ENCODE data around the gene PRR33. TPM values are rescaled to one million over a fixed set of nuclear protein-coding genes. Genes with fewer than 3 reads are reported as not detected.
"Not testable (repeated sequence)": the region's sequence is repeated elsewhere in the genome, so short reads cannot be mapped to it uniquely, and the experiment has no call there.

Gene PRR33
- polyA plus RNA-seq, 6 donors from 2014 or later = 0.08 to 0.44 (median 0.16) TPM; not detected in 2

GRCh38 chr11:1878137-1879031, 13.3 kb downstream of the PRR33 start:
- H3K27ac Mint-ChIP-seq = peak overlapping the region in 1 of 6 donors; percentile 77

GRCh38 chr11:1877211-1878136, 14.2 kb downstream of the PRR33 start:
- H3K9me3 Mint-ChIP-seq = no peaks in the 10 kb centered on the region
- peak overlapping the region in 5 of 6 donors; percentile 54 to 82 (median 70) for H3K27ac Mint-ChIP-seq
- ATAC-seq (ENCODE audit: low read depth in 2 of 2) (no peak), DNase-seq (no peak)
- no peaks in the 10 kb centered on the region for H3K36me3 Mint-ChIP-seq
- peaks cover 34 to 58% (median 47%) of the 10 kb centered on the region in 3 donors for H3K4me1 Mint-ChIP-seq
- no peaks in the 10 kb centered on the region for H3K27me3 Mint-ChIP-seq
- H3K4me3 Mint-ChIP-seq = peak overlapping the region in 2 of 8 donors; percentile 8 to 35

More at GRCh38 chr11:1878137-1879031, 13.3 kb downstream of the PRR33 start:
- no peak for ATAC-seq (ENCODE audit: low read depth in 2 of 2)
- Mint-ChIP-seq H3K27me3 (no peaks in the 10 kb centered on the region), H3K4me1 (peaks cover 31 to 55% (median 43%) of the 10 kb centered on the region in 3 donors), H3K36me3 (no peaks in the 10 kb centered on the region), H3K9me3 (no peaks in the 10 kb centered on the region), H3K4me3 (no peak overlapping the region)
- no peak for DNase-seq

DNA sequence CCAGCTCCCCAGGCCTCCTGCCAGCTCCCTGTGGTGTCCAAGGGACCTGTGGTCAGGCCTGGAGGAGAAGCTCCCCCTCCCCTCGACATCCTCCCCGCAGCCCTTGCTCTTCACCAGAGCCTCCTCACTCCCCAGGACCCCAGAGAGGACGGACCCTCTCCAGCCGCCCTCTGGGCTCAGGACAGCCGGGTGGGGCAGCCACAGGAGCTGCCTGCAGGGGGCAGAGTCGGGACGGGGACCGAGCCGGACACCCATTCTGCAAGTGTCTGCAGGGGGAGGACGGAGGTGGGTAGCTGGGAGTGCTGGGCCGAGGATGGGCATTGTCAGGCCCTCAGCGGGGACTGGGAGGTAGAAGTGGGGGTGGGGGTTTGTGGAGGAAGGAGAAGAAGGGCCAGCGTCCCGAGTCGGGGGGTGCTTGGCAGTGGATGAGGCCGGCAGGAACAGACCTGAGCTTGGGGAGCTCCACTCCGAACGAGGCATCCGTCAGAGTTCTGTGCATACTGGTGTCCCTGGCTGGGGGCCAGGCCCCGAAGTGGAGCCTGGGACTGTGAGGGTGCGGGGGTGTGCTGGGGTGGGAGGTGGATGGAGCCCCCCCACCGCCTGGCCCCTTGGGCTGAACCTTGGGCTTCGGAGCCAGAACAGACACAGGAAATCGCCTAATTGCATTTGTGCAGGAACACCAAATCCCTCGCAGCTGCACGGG, 15.2 kb downstream of the PRR33 start:
- ATAC-seq (ENCODE audit: low read depth in 2 of 2) (no peak), DNase-seq (no peak)
- H3K36me3 Mint-ChIP-seq = no peaks in the 10 kb centered on the region
- H3K9me3 Mint-ChIP-seq = no peaks in the 10 kb centered on the region
- peaks cover 38 to 61% (median 52%) of the 10 kb centered on the region in 3 donors for H3K4me1 Mint-ChIP-seq
- H3K27me3 Mint-ChIP-seq = no peaks in the 10 kb centered on the region
- H3K27ac Mint-ChIP-seq = peak overlapping the region in 2 of 6 donors; percentile 38 to 41
- no peak overlapping the region for H3K4me3 Mint-ChIP-seq

DNA sequence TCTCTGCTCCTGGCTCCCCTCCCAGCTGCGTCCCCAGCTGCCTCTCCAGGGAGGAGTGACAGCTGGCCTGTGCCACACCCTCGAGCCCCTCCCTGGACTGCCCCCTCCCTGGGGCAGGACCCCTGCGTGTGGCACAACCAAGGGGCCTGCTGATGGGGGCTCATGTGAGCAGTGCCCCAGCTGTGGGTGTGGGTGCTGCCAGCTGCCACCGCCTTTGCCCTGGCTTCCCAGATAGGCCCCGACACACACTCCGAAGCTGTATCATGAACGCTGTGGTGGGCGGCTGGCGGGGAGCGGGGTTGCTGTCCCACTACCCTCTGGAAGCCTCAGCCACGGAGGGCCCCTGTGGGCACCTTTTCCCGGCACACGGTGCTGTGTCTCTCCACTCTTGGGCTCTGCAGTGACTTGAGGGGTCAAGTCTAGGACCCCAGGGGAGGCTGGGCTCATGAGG, 15.8 kb downstream of the PRR33 start:
- not testable (repeated sequence) for H3K36me3 Mint-ChIP-seq; H3K27me3 Mint-ChIP-seq; DNase-seq; ATAC-seq (ENCODE audit: low read depth in 2 of 2); H3K9me3 Mint-ChIP-seq; H3K4me3 Mint-ChIP-seq
- Mint-ChIP-seq H3K4me1 (peaks cover 40 to 63% (median 50%) of the 10 kb centered on the region in 3 donors), H3K27ac (peak overlapping the region in 1 of 6 donors; percentile 41)

DNA sequence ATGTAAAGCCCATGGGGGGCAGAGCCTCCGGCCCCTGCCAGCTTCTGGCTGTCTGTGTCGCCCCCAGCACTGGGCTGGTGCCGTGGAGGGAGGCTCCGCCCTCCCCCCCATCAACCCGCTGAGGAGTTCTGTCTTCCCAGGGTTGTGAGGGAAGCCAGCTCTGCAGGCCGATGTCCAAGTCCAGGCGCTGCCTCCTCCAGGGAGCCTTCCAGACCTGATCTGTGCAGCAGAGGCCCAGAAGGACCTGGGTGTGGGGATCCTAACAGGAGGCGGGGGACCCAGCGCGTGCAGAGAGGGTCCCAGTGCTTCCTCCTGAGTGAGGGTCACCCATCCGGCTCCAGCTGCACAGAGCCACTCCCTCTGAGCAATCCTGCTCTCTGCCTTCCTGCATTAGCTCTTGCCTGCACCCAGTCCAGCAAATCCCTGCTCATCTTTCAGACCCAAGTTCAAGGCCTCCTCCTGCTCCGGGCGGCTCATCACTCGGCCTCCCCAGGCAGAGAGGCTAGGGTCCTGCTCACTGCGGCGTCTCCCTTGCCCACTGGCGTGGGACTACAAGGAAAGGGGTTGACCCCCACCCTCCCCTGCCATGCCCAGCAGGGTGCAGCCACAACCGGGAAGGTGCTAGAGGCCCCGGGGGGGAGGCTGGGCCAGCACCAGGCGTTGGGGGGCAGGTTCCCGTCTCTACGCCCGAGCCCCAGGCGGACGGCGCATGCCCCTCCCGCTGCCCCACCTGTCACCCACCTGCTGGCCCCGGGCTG, 16.4 kb downstream of the PRR33 start:
- no peaks in the 10 kb centered on the region for H3K9me3 Mint-ChIP-seq
- no peak for ATAC-seq (ENCODE audit: low read depth in 2 of 2)
- no peaks in the 10 kb centered on the region for H3K36me3 Mint-ChIP-seq
- peak overlapping the region in 4 of 6 donors; percentile 47 to 71 (median 58) for H3K27ac Mint-ChIP-seq
- no peak overlapping the region for H3K4me3 Mint-ChIP-seq
- no peak for DNase-seq
- H3K27me3 Mint-ChIP-seq = no peaks in the 10 kb centered on the region
- H3K4me1 Mint-ChIP-seq = peaks cover 40 to 63% (median 50%) of the 10 kb centered on the region in 3 donors

DNA sequence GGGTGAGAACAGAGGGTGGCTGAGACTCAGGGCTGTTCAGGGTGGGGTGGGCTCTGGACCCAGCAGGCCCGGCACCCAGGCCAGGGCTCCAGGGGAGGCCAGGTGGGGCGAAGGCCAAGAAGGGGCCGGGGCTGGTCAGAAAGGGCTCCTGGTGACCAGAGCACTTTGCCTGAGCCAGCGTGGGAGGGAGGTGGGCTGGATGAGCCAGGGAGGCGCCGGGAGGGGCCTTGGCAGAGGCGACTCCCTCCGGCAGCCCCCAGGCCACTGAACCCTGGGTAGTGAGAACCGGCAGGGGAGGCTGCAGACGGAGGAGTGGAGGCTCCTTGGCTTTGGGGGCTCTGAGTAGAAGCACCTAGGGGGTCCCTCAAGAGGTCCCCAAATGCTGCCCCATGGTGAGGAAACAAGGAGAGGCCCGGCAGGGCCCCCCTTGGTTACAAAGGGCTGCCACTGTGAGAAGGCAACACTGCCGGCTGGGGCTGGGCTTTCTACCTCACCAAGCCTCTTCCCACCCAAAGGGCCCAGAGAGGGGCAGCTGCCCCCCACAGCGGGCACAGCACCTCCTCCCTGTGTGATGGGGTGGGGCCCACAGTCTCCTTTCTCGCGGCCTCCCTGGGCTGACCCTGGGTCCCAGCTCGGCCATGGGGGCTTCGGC, 17.1 kb downstream of the PRR33 start:
- not testable (repeated sequence) for DNase-seq; H3K4me3 Mint-ChIP-seq; H3K27me3 Mint-ChIP-seq; H3K36me3 Mint-ChIP-seq; ATAC-seq (ENCODE audit: low read depth in 2 of 2); H3K9me3 Mint-ChIP-seq
- Mint-ChIP-seq H3K27ac (peak overlapping the region in 1 of 6 donors; percentile 47), H3K4me1 (peaks cover 40 to 63% (median 48%) of the 10 kb centered on the region in 3 donors)

DNA sequence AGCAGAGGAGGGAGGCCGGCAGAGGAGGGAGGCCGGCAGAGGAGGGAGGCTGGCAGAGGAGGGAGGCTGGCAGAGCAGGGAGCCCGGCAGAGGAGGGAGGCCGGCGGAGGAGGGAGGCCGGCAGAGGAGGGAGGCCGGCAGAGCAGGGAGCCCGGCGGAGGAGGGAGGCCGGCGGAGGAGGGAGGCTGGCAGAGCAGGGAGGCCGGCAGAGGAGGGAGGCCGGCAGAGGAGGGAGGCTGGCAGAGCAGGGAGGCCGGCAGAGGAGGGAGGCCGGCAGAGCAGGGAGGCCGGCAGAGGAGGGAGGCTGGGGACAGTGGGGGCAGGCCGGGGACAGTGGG, 17.9 kb downstream of the PRR33 start:
- H3K4me3 Mint-ChIP-seq = peak overlapping the region in 1 of 8 donors; percentile 23
- peaks cover 48 to 65% (median 54%) of the 10 kb centered on the region in 3 donors for H3K4me1 Mint-ChIP-seq
- H3K27ac Mint-ChIP-seq = peak overlapping the region in 1 of 6 donors; percentile 78
- H3K36me3 Mint-ChIP-seq; ATAC-seq (ENCODE audit: low read depth in 2 of 2); DNase-seq; H3K27me3 Mint-ChIP-seq; H3K9me3 Mint-ChIP-seq: not testable (repeated sequence)

DNA sequence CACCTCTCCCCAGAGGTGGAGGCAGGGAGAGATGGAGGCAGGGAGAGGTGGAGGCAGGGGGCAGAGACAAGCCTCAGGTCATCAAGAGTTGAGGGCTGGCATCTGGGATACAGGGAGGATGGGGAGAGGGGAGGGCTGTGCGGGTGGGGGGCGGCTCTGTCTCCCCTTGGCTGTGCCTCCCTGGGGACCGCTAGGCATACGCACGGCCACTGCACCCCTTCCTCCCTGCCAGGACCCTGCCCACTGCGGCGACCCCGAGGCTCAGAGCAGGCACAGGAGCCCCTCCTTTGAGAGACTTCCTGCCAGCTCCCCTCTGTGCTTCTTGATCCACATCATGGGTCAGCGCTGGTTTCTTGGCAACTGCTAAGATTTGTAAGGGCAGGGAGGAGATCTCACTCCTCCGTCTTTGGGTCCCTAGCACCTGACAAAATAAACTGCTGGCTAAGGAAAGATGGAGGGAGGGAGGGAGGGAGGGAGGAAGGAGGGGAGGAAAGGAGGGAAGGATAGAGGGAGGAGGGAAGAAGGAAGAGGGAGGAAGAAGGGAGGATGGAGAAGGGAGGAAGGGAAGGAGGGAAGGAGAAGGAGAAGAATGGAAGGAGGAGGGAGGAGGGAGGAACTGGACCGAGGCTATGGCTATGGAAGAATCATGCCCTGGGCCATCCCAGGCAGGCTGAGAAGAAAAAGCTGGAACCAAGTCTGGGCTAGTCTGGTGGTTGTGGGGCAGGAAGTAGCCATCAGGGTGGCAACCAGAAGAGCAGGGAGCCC, 18.5 kb downstream of the PRR33 start:
- Mint-ChIP-seq H3K9me3 (no peaks in the 10 kb centered on the region), H3K4me1 (peaks cover 50 to 65% (median 51%) of the 10 kb centered on the region in 3 donors), H3K27ac (peak overlapping the region in 3 of 6 donors; percentile 54 to 94 (median 78)), H3K36me3 (peaks cover 0 to 8% of the 10 kb centered on the region in 2 donors), H3K4me3 (peak overlapping the region in 1 of 8 donors; percentile 23), H3K27me3 (no peaks in the 10 kb centered on the region)
- DNase-seq = no peak
- ATAC-seq (ENCODE audit: low read depth in 2 of 2) = no peak

DNA sequence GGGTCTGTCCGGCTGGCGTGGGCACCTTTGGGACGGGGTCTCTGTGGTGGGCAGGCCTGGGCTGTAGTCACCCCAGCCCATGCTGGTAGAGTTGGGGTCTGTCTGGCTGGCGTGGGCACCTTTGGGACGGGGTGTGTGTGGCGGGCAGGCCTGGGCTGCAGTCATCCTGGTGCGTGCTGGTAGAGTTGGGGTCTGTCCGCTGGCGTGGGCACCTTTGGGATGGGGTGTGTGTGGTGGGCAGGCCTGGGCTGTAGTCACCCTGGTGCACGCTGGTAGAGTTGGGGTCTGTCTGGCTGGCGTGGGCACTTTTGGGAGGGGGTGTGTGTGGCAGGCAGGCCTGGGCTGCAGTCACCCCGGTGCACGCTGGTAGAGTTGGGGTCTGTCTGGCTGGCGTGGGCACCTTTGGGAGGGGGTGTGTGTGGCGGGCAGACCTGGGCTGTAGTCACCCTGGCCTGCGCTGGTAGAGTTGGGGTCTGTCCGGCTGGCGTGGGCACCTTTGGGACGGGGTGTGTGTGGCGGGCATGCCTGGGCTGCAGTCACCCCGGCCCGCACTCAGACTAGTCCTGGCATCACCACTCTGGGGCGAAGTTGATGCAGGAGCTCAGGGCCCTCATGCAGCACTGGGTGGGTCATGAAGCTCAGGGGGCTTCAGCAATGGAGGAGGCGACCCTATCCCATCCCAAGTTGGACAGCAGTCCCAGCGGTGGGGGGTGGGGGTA, 19.3 kb downstream of the PRR33 start:
- Mint-ChIP-seq H3K36me3 (peaks cover 0 to 8% of the 10 kb centered on the region in 2 donors), H3K4me3 (peak overlapping the region in 1 of 8 donors; percentile 15), H3K27me3 (no peaks in the 10 kb centered on the region), H3K4me1 (peaks cover 46 to 65% (median 53%) of the 10 kb centered on the region in 3 donors), H3K27ac (peak overlapping the region in 4 of 6 donors; percentile 42 to 94 (median 77)), H3K9me3 (no peaks in the 10 kb centered on the region)
- ATAC-seq (ENCODE audit: low read depth in 2 of 2) = no peak
- no peak for DNase-seq

- Mint-ChIP-seq H3K27me3 (no peaks in the 10 kb centered on the region), H3K4me3 (no peak overlapping the region), H3K4me1 (peaks cover 44 to 64% (median 52%) of the 10 kb centered on the region in 3 donors), H3K36me3 (peaks cover 0 to 8% of the 10 kb centered on the region in 2 donors), H3K27ac (peak overlapping the region in 3 of 6 donors; percentile 67 to 89 (median 78)), H3K9me3 (no peaks in the 10 kb centered on the region)
- ATAC-seq (ENCODE audit: low read depth in 2 of 2) (no peak), DNase-seq (no peak)
Measured at GRCh38 chr11:1871531-1871930, 20.2 kb downstream of the PRR33 start.

Data from naive B cell (primary cell).